C4-2B (cell line): ENCODE measurements around the gene TBC1D9.

Experiments
- ZFX ChIP-seq: fragments of 450-650 bp; IDR thresholded peaks from 2 replicates; pipeline ENCODE4 v1.6.1; 2017
- TF ChIP-seq, protein P1 (sequence below): fragments of 450-650 bp; conservative IDR thresholded peaks from 2 replicates; pipeline ENCODE4 v1.5.1; 2017; ENCODE audit warnings: mild to moderate bottlenecking

DNA sequence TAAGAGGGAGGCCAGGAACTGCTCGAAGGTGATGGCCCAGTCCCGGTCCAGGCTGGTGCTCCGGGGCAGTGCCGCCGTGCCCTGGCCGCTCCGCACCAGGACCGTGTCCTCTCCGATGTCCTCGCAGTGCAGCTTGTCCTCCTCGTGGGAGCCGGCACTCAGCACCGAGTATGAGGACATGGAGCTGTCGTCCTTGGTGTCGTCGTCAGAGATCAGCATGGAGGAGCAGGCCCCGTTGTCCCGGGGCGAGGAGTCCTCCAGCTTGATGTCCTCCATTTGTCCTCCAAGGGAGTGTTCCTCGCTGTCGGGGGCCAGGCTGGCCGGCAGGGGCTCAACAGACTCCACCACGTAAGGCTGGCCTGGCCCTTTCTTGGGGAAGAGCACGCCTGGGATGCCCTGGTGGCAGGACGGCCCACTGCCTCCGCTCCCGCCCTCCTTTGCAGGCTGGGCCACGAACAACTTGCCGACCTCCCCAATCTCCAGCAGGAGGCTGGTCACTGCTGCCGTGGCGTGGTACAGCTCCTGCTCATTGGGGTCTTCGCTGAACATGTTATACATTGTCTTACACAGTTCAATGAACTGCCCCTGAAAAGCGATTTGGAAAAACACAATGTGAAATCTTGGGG lies 133.7 kb downstream of the TBC1D9 start:
- TF ChIP-seq, protein P1, sequence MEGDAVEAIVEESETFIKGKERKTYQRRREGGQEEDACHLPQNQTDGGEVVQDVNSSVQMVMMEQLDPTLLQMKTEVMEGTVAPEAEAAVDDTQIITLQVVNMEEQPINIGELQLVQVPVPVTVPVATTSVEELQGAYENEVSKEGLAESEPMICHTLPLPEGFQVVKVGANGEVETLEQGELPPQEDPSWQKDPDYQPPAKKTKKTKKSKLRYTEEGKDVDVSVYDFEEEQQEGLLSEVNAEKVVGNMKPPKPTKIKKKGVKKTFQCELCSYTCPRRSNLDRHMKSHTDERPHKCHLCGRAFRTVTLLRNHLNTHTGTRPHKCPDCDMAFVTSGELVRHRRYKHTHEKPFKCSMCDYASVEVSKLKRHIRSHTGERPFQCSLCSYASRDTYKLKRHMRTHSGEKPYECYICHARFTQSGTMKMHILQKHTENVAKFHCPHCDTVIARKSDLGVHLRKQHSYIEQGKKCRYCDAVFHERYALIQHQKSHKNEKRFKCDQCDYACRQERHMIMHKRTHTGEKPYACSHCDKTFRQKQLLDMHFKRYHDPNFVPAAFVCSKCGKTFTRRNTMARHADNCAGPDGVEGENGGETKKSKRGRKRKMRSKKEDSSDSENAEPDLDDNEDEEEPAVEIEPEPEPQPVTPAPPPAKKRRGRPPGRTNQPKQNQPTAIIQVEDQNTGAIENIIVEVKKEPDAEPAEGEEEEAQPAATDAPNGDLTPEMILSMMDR, result no peak
- no peak for TF ChIP-seq ZFX
